ENCODE results near the gene LINGO1.
A peak's percentile ranks its signal among the peaks of the same experiment; 100 is the strongest.

Gene LINGO1

DNA sequence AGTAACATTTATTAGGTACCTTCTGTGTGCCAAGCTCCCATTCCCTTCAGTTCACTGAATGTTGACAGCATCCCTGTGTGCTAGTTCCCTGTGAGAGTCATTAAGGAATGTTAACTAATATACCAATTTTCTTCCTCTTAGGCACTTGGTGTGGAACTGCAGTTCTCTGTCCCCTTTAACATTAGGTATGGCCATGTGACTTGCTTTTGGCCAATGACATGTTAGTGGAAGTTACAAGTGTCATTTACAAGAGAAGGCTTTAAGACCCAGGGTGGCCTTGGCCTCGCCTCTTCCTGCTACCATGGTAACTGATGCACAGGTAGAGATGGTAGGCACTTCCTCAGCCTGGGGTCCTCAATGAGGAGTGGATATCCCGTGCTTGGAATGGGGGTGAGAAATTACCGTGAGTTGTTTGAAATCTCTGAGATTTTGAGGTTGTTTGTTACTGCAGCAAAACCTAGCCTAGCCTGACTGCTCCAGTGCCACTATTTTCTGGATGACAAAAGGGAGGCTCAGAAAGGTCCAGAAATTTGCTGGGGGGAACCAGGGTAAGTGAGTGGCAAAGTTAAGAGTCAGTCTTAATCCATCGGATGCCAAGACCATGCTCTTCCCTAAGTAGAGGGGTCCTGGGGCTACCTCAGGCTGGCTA, 21.2 kb upstream of the LINGO1 start:
- TF ChIP-seq ZFX (IDR thresholded peaks at IDR 0.05; ENCODE audit: borderline replicate concordance): no peak
- TF ChIP-seq, protein P1, sequence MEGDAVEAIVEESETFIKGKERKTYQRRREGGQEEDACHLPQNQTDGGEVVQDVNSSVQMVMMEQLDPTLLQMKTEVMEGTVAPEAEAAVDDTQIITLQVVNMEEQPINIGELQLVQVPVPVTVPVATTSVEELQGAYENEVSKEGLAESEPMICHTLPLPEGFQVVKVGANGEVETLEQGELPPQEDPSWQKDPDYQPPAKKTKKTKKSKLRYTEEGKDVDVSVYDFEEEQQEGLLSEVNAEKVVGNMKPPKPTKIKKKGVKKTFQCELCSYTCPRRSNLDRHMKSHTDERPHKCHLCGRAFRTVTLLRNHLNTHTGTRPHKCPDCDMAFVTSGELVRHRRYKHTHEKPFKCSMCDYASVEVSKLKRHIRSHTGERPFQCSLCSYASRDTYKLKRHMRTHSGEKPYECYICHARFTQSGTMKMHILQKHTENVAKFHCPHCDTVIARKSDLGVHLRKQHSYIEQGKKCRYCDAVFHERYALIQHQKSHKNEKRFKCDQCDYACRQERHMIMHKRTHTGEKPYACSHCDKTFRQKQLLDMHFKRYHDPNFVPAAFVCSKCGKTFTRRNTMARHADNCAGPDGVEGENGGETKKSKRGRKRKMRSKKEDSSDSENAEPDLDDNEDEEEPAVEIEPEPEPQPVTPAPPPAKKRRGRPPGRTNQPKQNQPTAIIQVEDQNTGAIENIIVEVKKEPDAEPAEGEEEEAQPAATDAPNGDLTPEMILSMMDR (IDR thresholded peaks at IDR 0.05): no peak
- H3K27ac ChIP-seq: no peak overlapping the region

DNA sequence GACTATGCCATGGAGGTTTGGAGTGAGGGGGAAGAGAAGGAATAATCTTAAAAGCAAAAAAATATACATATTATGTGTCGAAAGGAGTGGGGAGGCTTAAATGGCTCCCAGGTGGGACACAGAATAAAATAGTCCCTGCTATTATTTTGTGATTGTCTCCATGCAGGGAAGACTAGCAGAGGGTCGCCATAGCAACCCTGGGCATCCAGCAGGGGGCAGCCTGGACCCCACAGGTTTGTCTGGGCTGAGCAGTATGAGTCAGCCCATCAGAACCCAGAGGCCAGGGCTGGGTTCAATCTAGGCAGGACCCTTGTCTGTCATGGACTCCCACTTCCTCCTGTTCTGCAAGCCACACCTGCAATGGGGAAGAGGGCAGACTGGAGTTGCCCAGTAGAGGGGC, 17.6 kb upstream of the LINGO1 start:
- H3K27ac ChIP-seq: no peak overlapping the region
- no peak for TF ChIP-seq ZFX (IDR thresholded peaks at IDR 0.05; ENCODE audit: borderline replicate concordance)
- TF ChIP-seq, protein P1 (IDR thresholded peaks at IDR 0.05): peak; percentile 62

GRCh38 chr15:77649610-77650009, 16.9 kb upstream of the LINGO1 start:
- TF ChIP-seq, protein P1 (IDR thresholded peaks at IDR 0.05): no peak
- TF ChIP-seq ZFX (IDR thresholded peaks at IDR 0.05; ENCODE audit: borderline replicate concordance): no peak
- H3K27ac ChIP-seq: no peak overlapping the region

- TF ChIP-seq ZFX (IDR thresholded peaks at IDR 0.05; ENCODE audit: borderline replicate concordance): no peak
- no peak overlapping the region for H3K27ac ChIP-seq
Measured at GRCh38 chr15:77649017-77649416, 16.3 kb upstream of the LINGO1 start.

DNA sequence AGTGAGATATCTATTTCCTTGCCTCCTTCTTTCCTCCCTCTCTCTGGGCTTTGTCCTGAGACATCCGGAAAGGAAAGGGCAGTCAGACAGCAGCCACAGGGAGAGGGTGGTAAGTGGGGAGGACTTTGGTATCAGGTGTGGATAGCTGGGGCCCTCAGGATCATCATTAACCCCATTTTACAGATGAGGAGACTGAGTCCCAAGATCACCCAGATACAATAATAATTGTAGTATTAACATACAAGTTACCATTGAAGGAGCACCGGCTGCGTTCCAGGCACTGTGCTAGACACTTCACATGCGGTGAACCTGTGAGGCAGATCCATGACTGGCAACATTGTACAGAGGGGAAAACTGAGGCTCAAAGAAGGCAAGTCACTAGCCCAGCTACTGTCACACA, 15.2 kb upstream of the LINGO1 start:
- no peak overlapping the region for H3K27ac ChIP-seq
- TF ChIP-seq ZFX (IDR thresholded peaks at IDR 0.05; ENCODE audit: borderline replicate concordance): no peak
- TF ChIP-seq, protein P1 (IDR thresholded peaks at IDR 0.05): no peak

DNA sequence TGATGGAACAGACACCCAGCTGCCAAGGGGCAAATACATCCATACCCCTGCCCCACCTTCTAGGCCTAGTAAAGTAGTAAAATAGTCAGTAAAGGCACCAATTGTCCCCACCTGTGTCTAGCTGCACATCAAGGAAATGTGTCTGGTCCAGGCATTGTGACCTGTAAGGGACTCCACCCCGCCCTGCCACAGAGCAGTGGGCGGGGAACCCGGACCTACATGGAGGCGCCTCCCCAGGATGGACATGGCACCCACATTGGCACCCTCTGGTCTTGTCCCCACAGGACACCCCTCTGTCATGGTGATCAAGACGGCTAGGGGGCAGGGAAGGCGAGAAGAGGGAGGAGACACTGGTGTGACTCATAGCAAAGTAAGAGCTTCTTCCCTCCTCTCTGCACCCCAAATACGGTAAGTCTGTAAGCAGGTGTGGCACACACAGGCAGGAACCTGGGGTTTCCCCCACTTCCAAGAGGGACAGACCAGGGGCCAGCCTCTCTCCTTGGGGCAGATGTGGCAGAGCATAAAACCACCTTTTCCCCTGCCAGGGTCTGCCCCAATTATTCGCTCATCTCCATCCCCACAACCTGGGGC, 13.5 kb upstream of the LINGO1 start:
- no peak overlapping the region for H3K27ac ChIP-seq
- TF ChIP-seq, protein P1 (IDR thresholded peaks at IDR 0.05): no peak
- TF ChIP-seq ZFX (IDR thresholded peaks at IDR 0.05; ENCODE audit: borderline replicate concordance): no peak

DNA sequence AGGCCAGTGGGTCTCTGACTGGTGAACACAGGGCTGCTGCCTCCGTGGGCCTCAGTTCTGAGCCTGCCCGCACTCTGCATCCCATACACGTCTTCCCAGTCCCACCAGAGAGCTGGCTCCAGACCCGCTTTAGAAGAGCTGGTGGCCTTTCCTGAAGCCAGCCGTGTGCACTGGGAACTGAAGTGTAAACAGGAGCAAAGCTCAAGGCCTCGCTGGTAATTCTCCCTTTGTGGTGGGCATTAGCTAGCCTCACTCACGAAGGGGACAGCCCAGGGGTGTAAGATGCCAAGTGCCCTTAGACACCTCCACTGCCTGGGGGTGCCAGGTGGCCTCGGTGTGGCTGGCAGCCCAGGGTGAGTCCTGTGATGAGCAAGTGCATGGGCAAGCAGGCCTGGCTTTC, 12.9 kb upstream of the LINGO1 start:
- H3K27ac ChIP-seq: no peak overlapping the region
- no peak for TF ChIP-seq ZFX (IDR thresholded peaks at IDR 0.05; ENCODE audit: borderline replicate concordance)
- TF ChIP-seq, protein P1 (IDR thresholded peaks at IDR 0.05): no peak

All from 22Rv1 (cell line).